ENCODE results near the gene ZNF529. TPM values are rescaled to one million over a fixed set of nuclear protein-coding genes. Genes with fewer than 3 reads are reported as not detected.
A peak's percentile ranks its signal among the peaks of the same experiment; 100 is the strongest.

ZNF529 gene
- polyA plus RNA-seq, 3 donors, result 1.1 to 2.7 (median 1.3) TPM

- intact Hi-C loops (cut with micrococcal nuclease), result loop anchor here (2.0 to 10.0 kb wide), 7 partner anchors 31 to 201 kb away; partner anchors contain the start of genes ZNF260 (in 2 of the 2), ZNF461 (in 2 of the 2), ZNF850 (in 2 of the 2) and ZFP14 (in 1 of the 2)
- TF ChIP-seq, protein P1, sequence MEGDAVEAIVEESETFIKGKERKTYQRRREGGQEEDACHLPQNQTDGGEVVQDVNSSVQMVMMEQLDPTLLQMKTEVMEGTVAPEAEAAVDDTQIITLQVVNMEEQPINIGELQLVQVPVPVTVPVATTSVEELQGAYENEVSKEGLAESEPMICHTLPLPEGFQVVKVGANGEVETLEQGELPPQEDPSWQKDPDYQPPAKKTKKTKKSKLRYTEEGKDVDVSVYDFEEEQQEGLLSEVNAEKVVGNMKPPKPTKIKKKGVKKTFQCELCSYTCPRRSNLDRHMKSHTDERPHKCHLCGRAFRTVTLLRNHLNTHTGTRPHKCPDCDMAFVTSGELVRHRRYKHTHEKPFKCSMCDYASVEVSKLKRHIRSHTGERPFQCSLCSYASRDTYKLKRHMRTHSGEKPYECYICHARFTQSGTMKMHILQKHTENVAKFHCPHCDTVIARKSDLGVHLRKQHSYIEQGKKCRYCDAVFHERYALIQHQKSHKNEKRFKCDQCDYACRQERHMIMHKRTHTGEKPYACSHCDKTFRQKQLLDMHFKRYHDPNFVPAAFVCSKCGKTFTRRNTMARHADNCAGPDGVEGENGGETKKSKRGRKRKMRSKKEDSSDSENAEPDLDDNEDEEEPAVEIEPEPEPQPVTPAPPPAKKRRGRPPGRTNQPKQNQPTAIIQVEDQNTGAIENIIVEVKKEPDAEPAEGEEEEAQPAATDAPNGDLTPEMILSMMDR (IDR thresholded peaks at IDR 0.05), result no peak
- Mint-ChIP-seq H3K4me1 (peaks cover 22% of the 10 kb centered on the region), H3K27me3 (ENCODE audit: low read depth in 3 of 3) (peaks cover 0 to 3% (median 0%) of the 10 kb centered on the region in 3 donors), H3K9me3 (peaks cover 24 to 66% (median 54%) of the 10 kb centered on the region in 7 donors), H3K27ac (peak overlapping the region; percentile 9 to 96 (median 94)), H3K4me3 (peak overlapping the region; percentile 93 to 98), H3K36me3 (peaks cover 47 to 62% of the 10 kb centered on the region in 2 donors)
- H3K9ac ChIP-seq (ENCODE audit: insufficient read depth, low read length, poor library complexity, severe bottlenecking), result peak overlapping the region; percentile 95
- H3K36me3 ChIP-seq (replicated peaks in 1 of 2; ENCODE audit: control insufficient read depth in 1 of 2, insufficient read depth in 2 of 2, low read length in 2 of 2), result peaks cover 12 to 50% of the 10 kb centered on the region in 2 donors
- peak overlapping the region; percentile 65 to 92 (median 76) for H3K4me3 ChIP-seq (replicated peaks in 1 of 3; ENCODE audit: low read depth in 2 of 3, low read length in 3 of 3)
- peaks cover 39 to 46% of the 10 kb centered on the region in 2 donors for H3K9me3 ChIP-seq (replicated peaks in 1 of 2; ENCODE audit: control insufficient read depth in 1 of 2, insufficient read depth in 1 of 2, low read length in 2 of 2)
- 43% methylated on average over 13 of the region's 18 CpGs for WGBS (ENCODE audit: insufficient coverage)
- no peak for DNase-seq
- peaks cover 17 to 21% of the 10 kb centered on the region in 2 donors for H3K4me1 ChIP-seq (ENCODE audit: control insufficient read depth in 1 of 2, insufficient read depth in 2 of 2, low read length in 2 of 2)
- H3K4me2 ChIP-seq (replicated peaks; ENCODE audit: extremely low read depth, low read length, poor library complexity, severe bottlenecking), result peak overlapping the region; percentile 75
- peak overlapping the region; percentile 45 to 92 for H3K27ac ChIP-seq (ENCODE audit: low read depth in 1 of 2, low read length in 2 of 2)
- peak overlapping the region; percentile 97 for H2AFZ ChIP-seq (ENCODE audit: insufficient read depth, low read depth, low read length, poor library complexity, severe bottlenecking)
- peaks cover 19% of the 10 kb centered on the region for H3K79me2 ChIP-seq (ENCODE audit: insufficient read depth, low read length)
- no peaks in the 10 kb centered on the region for H4K20me1 ChIP-seq (ENCODE audit: insufficient read depth, low read length)
- H3K27me3 ChIP-seq (ENCODE audit: control insufficient read depth in 2 of 2, insufficient read depth in 2 of 2, low read length in 2 of 2), result no peaks in the 10 kb centered on the region
These were observed 1.0 kb upstream of the ZNF529 start for GRCh38 chr19:36573895-36574720.

- H3K36me3 Mint-ChIP-seq, result peaks cover 44 to 62% of the 10 kb centered on the region in 2 donors
- Histone ChIP-seq H3K79me2 (ENCODE audit: insufficient read depth, low read length) (peaks cover 19% of the 10 kb centered on the region), H2AFZ (ENCODE audit: insufficient read depth, low read depth, low read length, poor library complexity, severe bottlenecking) (peak overlapping the region; percentile 97), H3K4me2 (replicated peaks; ENCODE audit: extremely low read depth, low read length, poor library complexity, severe bottlenecking) (peak overlapping the region; percentile 75), H3K27ac (ENCODE audit: low read depth in 1 of 2, low read length in 2 of 2) (peak overlapping the region; percentile 45 to 92), H3K36me3 (replicated peaks in 1 of 2; ENCODE audit: control insufficient read depth in 1 of 2, insufficient read depth in 2 of 2, low read length in 2 of 2) (peaks cover 12 to 46% of the 10 kb centered on the region in 2 donors), H3K4me3 (replicated peaks in 1 of 3; ENCODE audit: low read depth in 2 of 3, low read length in 3 of 3) (peak overlapping the region; percentile 65 to 92 (median 76)), H3K4me1 (ENCODE audit: control insufficient read depth in 1 of 2, insufficient read depth in 2 of 2, low read length in 2 of 2) (peaks cover 17 to 21% of the 10 kb centered on the region in 2 donors), H3K27me3 (ENCODE audit: control insufficient read depth in 2 of 2, insufficient read depth in 2 of 2, low read length in 2 of 2) (no peaks in the 10 kb centered on the region), H3K9me3 (replicated peaks in 1 of 2; ENCODE audit: control insufficient read depth in 1 of 2, insufficient read depth in 1 of 2, low read length in 2 of 2) (peaks cover 42 to 45% of the 10 kb centered on the region in 2 donors), H4K20me1 (ENCODE audit: insufficient read depth, low read length) (no peaks in the 10 kb centered on the region), H3K9ac (ENCODE audit: insufficient read depth, low read length, poor library complexity, severe bottlenecking) (peak overlapping the region; percentile 95)
- TF ChIP-seq, protein P1 (IDR thresholded peaks at IDR 0.05), result no peak
- peak overlapping the region; percentile 84 to 96 (median 94) for H3K27ac Mint-ChIP-seq
- peaks cover 0 to 3% (median 0%) of the 10 kb centered on the region in 3 donors for H3K27me3 Mint-ChIP-seq (ENCODE audit: low read depth in 3 of 3)
- peaks cover 32 to 59% (median 51%) of the 10 kb centered on the region in 7 donors for H3K9me3 Mint-ChIP-seq
- intact Hi-C loops (cut with micrococcal nuclease), result loop anchor here (2.0 to 10.0 kb wide), 7 partner anchors 32 to 202 kb away; partner anchors contain the start of genes ZNF260 (in 2 of the 2), ZNF461 (in 2 of the 2), ZNF850 (in 2 of the 2) and ZFP14 (in 1 of the 2)
- peak overlapping the region; percentile 93 to 98 for H3K4me3 Mint-ChIP-seq
- DNase-seq, result peak in 1 of 3 donors; percentile 59
- 0% methylated on average over 8 of the region's 11 CpGs for WGBS (ENCODE audit: insufficient coverage)
- H3K4me1 Mint-ChIP-seq, result peaks cover 22% of the 10 kb centered on the region
These were observed 486 bp downstream of the ZNF529 start for GRCh38 chr19:36572593-36573019.

Measured in CD14-positive monocyte (primary cell).